Thyroid gland (tissue), 4 donors: ENCODE measurements around the gene MVP. TPM values are rescaled to one million over a fixed set of nuclear protein-coding genes. Genes with fewer than 3 reads are reported as not detected.

Experiments used
- DNase-seq, 2 donors: peaks; one replicate each; pipeline ENCODE4 v3.0.0-alpha.2; 2019
- H3K27ac ChIP-seq, 3 donors: fragments of 200-600 bp; sonication (generic); 1 replicate in 2 of 3; 2 replicates in 1 of 3; pipeline ENCODE4 v1.5.1; 2016 to 2019; ENCODE audit warnings: mild to moderate bottlenecking in 1 of 3, moderate library complexity in 1 of 3
- H3K27me3 ChIP-seq: fragments of 200-600 bp; sonication (generic); one replicate; pipeline ENCODE4 v1.5.1; 2019
- H3K36me3 ChIP-seq, 2 donors: fragments of 200-600 bp; sonication (generic); one replicate each; pipeline ENCODE4 v1.5.1; 2016 to 2019
- H3K4me1 ChIP-seq, 2 donors: fragments of 200-600 bp; sonication (generic); one replicate each; pipeline ENCODE4 v1.5.1; 2017 to 2019
- H3K4me3 ChIP-seq, 3 donors: fragments of 200-600 bp; sonication (generic); replicated peaks in 1 of 3; 1 replicate in 2 of 3; 2 replicates in 1 of 3; pipeline ENCODE4 v1.5.1; 2016; ENCODE audit warnings: mild to moderate bottlenecking in 1 of 3
- H3K9me3 ChIP-seq: fragments of 200-600 bp; sonication (generic); one replicate; pipeline ENCODE4 v1.5.1; 2017
- CTCF ChIP-seq, 6 experiments: fragments of 200-600 bp in 3 of 6; fragments of 450-650 bp in 3 of 6; sonication (generic) in 3 of 6; IDR thresholded peaks; one replicate each; pipeline ENCODE4 v1.5.1; 2016 to 2019; ENCODE audit warnings: antibody characterized with exemption in 6 of 6, mild to moderate bottlenecking in 2 of 6, inconsistent platforms in 1 of 6, moderate library complexity in 1 of 6
- POLR2A ChIP-seq, 2 donors: fragments of 450-650 bp; IDR thresholded peaks; one replicate each; pipeline ENCODE4 v1.6.1; 2017; ENCODE audit warnings: antibody characterized with exemption in 2 of 2, mild to moderate bottlenecking in 2 of 2, moderate library complexity in 1 of 2
- WGBS, 2 donors: methylation state at CpG; one replicate each; pipeline ENCODE4 v1.1.5; 2017; 5-methylcytosine and 5-hydroxymethylcytosine counted together
- intact Hi-C: fragments of 100-400 bp; cut with DNase I; formaldehyde crosslinking; loops from one replicate; pipeline ENCODE4 v1.15.1; 2023
- total RNA-seq, 4 donors: library from RNA; depleted of rRNA; stranded (reverse); fragments of >200 nt; gene quantifications; one replicate each; pipeline ENCODE4 v1.2.3, GENCODE V29; 2016

The MVP gene
- total RNA-seq, 4 donors from 2014 or later, result 70.1 to 127 (median 90.6) TPM

- no peaks in the 10 kb centered on the region for H3K27me3 ChIP-seq
- DNase-seq, result peak in 1 of 2 donors; percentile 95
- H3K36me3 ChIP-seq, result peaks cover 11 to 15% of the 10 kb centered on the region in 2 donors
- TF ChIP-seq POLR2A (IDR thresholded peaks at IDR 0.05), result no peak
- TF ChIP-seq CTCF (IDR thresholded peaks at IDR 0.05), result no peak
- peaks cover 31 to 50% of the 10 kb centered on the region in 2 donors for H3K4me1 ChIP-seq
- no peaks in the 10 kb centered on the region for H3K9me3 ChIP-seq
- intact Hi-C loops, result no loop called here
- H3K4me3 ChIP-seq, result peak within 1 kb of the TSS; percentile 52 to 74 (median 69)
- H3K27ac ChIP-seq, result peak within 1 kb of the TSS; percentile 87 to 98 (median 97)
- WGBS, 2 donors, result no CpG with 5 or more reads among the region's 67 CpGs
Measured at GRCh38 chr16:29806099-29806579, 14.1 kb upstream of the MVP start, which contains the start of gene MAZ. Gene MAZ (plus strand): TSS chr16:29806529. CDS start chr16:29806702, 173 bp downstream.

- Histone ChIP-seq H3K4me1 (peaks cover 36 to 51% of the 10 kb centered on the region in 2 donors), H3K36me3 (peaks cover 11 to 15% of the 10 kb centered on the region in 2 donors), H3K27me3 (no peaks in the 10 kb centered on the region), H3K9me3 (no peaks in the 10 kb centered on the region), H3K4me3 (peak overlapping the region in 1 of 3 donors; percentile 52), H3K27ac (peak overlapping the region; percentile 86 to 96 (median 87))
- peak; percentile 61 to 72 for DNase-seq
- intact Hi-C loops, result no loop called here
- 2% methylated on average over 8 of the region's 99 CpGs; no CpG with 5 or more reads in 1 of the 2 donors for WGBS, 2 donors
- TF ChIP-seq CTCF (IDR thresholded peaks at IDR 0.05) (no peak), POLR2A (IDR thresholded peaks at IDR 0.05) (peak in 1 of 2 donors; percentile 17)
Measured at GRCh38 chr16:29806641-29807425, 13.4 kb upstream of the MVP start.

- peak; percentile 93 to 94 for DNase-seq
- TF ChIP-seq CTCF (IDR thresholded peaks at IDR 0.05), result peak in 4 of 6 experiments; percentile 10 to 46 (median 34)
- TF ChIP-seq POLR2A (IDR thresholded peaks at IDR 0.05), result peak; percentile 11 to 80
- Histone ChIP-seq H3K27ac (peak overlapping the region; percentile 86 to 96 (median 87)), H3K27me3 (no peaks in the 10 kb centered on the region), H3K36me3 (peaks cover 11 to 15% of the 10 kb centered on the region in 2 donors), H3K4me1 (peaks cover 37 to 59% of the 10 kb centered on the region in 2 donors), H3K4me3 (peak overlapping the region in 1 of 3 donors; percentile 52), H3K9me3 (no peaks in the 10 kb centered on the region)
- 3 to 5% methylated on average over 17 to 22 of the region's 69 CpGs for WGBS, 2 donors
- intact Hi-C loops, result no loop called here
Measured at GRCh38 chr16:29807426-29808218, 12.6 kb upstream of the MVP start.

GRCh38 chr16:29808219-29808900 lies 11.9 kb upstream of the MVP start:
- Histone ChIP-seq H3K9me3 (no peaks in the 10 kb centered on the region), H3K27me3 (no peaks in the 10 kb centered on the region), H3K4me3 (peak overlapping the region in 1 of 3 donors; percentile 52), H3K36me3 (peaks cover 11 to 15% of the 10 kb centered on the region in 2 donors), H3K4me1 (peaks cover 37 to 64% of the 10 kb centered on the region in 2 donors), H3K27ac (peak overlapping the region; percentile 86 to 96 (median 87))
- WGBS, 2 donors, result 48 to 54% methylated on average over 25 of the region's 25 CpGs
- intact Hi-C loops, result no loop called here
- TF ChIP-seq POLR2A (IDR thresholded peaks at IDR 0.05) (no peak), CTCF (IDR thresholded peaks at IDR 0.05) (no peak)
- peak in 1 of 2 donors; percentile 22 for DNase-seq
